ENCODE results near the gene CAMSAP1.

CAMSAP1 gene

GRCh38 chr9:135830496-135830895 lies 76.8 kb downstream of the CAMSAP1 start:
- no peak overlapping the region for H3K27ac ChIP-seq (ENCODE audit: low read depth, low read length, poor library complexity, severe bottlenecking)
- H3K79me2 ChIP-seq (ENCODE audit: insufficient read depth, low read length), result no peaks in the 10 kb centered on the region
- no peaks in the 10 kb centered on the region for H3K9me2 ChIP-seq (ENCODE audit: low read depth, low read length)
- no peaks in the 10 kb centered on the region for H3K27me3 ChIP-seq (ENCODE audit: insufficient read depth, low read length)
- H3K36me3 ChIP-seq (ENCODE audit: insufficient read depth, low read length), result 0 out of 2 replicates have a peak, but pooled peaks cover 3% of the 10 kb centered on the region
- TF ChIP-seq CTCF (IDR thresholded peaks at IDR 0.05; ENCODE audit: low read length), result no peak
- no peak for TF ChIP-seq EZH2 (IDR thresholded peaks at IDR 0.05; ENCODE audit: borderline replicate concordance, low read length)
- H2AFZ ChIP-seq (ENCODE audit: low read length), result no peak overlapping the region
- no peak overlapping the region for H3K4me2 ChIP-seq (ENCODE audit: low read length)
- H3K4me1 ChIP-seq (ENCODE audit: insufficient read depth, low read length, severe bottlenecking), result no peaks in the 10 kb centered on the region
- H3K9ac ChIP-seq (ENCODE audit: low read length), result no peak overlapping the region
- H3F3A ChIP-seq (ENCODE audit: insufficient read depth, low read length), result no peaks in the 10 kb centered on the region
- no peak overlapping the region for H3K4me3 ChIP-seq (ENCODE audit: low read depth, low read length, poor library complexity, severe bottlenecking)
- H4K20me1 ChIP-seq (ENCODE audit: insufficient read depth, low read length), result no peaks in the 10 kb centered on the region
- no peaks in the 10 kb centered on the region for H3K9me3 ChIP-seq (ENCODE audit: low read length)

GRCh38 chr9:135828656-135829055 lies 78.7 kb downstream of the CAMSAP1 start:
- no peaks in the 10 kb centered on the region for H3K79me2 ChIP-seq (ENCODE audit: insufficient read depth, low read length)
- no peaks in the 10 kb centered on the region for H3K4me1 ChIP-seq (ENCODE audit: insufficient read depth, low read length, severe bottlenecking)
- no peak overlapping the region for H3K4me2 ChIP-seq (ENCODE audit: low read length)
- no peak for TF ChIP-seq EZH2 (IDR thresholded peaks at IDR 0.05; ENCODE audit: borderline replicate concordance, low read length)
- no peak for TF ChIP-seq CTCF (IDR thresholded peaks at IDR 0.05; ENCODE audit: low read length)
- no peak overlapping the region for H3K9ac ChIP-seq (ENCODE audit: low read length)
- H3K4me3 ChIP-seq (ENCODE audit: low read depth, low read length, poor library complexity, severe bottlenecking), result no peak overlapping the region
- no peak overlapping the region for H3K27ac ChIP-seq (ENCODE audit: low read depth, low read length, poor library complexity, severe bottlenecking)
- no peaks in the 10 kb centered on the region for H3K9me2 ChIP-seq (ENCODE audit: low read depth, low read length)
- no peaks in the 10 kb centered on the region for H3F3A ChIP-seq (ENCODE audit: insufficient read depth, low read length)
- H3K27me3 ChIP-seq (ENCODE audit: insufficient read depth, low read length), result no peaks in the 10 kb centered on the region
- no peaks in the 10 kb centered on the region for H3K9me3 ChIP-seq (ENCODE audit: low read length)
- peaks cover 10% of the 10 kb centered on the region; the same call in 1 of the 2 replicates for H3K36me3 ChIP-seq (ENCODE audit: insufficient read depth, low read length)
- H4K20me1 ChIP-seq (ENCODE audit: insufficient read depth, low read length), result no peaks in the 10 kb centered on the region
- H2AFZ ChIP-seq (ENCODE audit: low read length), result no peak overlapping the region

- H3K36me3 ChIP-seq (ENCODE audit: insufficient read depth, low read length), result peaks cover 16% of the 10 kb centered on the region; the same call in 1 of the 2 replicates
- H3K4me3 ChIP-seq (ENCODE audit: low read depth, low read length, poor library complexity, severe bottlenecking), result no peak overlapping the region
- H3K9ac ChIP-seq (ENCODE audit: low read length), result no peak overlapping the region
- TF ChIP-seq EZH2 (IDR thresholded peaks at IDR 0.05; ENCODE audit: borderline replicate concordance, low read length), result no peak
- TF ChIP-seq CTCF (IDR thresholded peaks at IDR 0.05; ENCODE audit: low read length), result no peak
- no peaks in the 10 kb centered on the region for H4K20me1 ChIP-seq (ENCODE audit: insufficient read depth, low read length)
- no peaks in the 10 kb centered on the region for H3K9me3 ChIP-seq (ENCODE audit: low read length)
- H3K27me3 ChIP-seq (ENCODE audit: insufficient read depth, low read length), result no peaks in the 10 kb centered on the region
- H3K9me2 ChIP-seq (ENCODE audit: low read depth, low read length), result no peaks in the 10 kb centered on the region
- H3F3A ChIP-seq (ENCODE audit: insufficient read depth, low read length), result no peaks in the 10 kb centered on the region
- no peak overlapping the region for H3K4me2 ChIP-seq (ENCODE audit: low read length)
- H3K27ac ChIP-seq (ENCODE audit: low read depth, low read length, poor library complexity, severe bottlenecking), result no peak overlapping the region
- H2AFZ ChIP-seq (ENCODE audit: low read length), result no peak overlapping the region
- H3K4me1 ChIP-seq (ENCODE audit: insufficient read depth, low read length, severe bottlenecking), result no peaks in the 10 kb centered on the region
- H3K79me2 ChIP-seq (ENCODE audit: insufficient read depth, low read length), result no peaks in the 10 kb centered on the region
Measured at GRCh38 chr9:135827866-135828580, 79.3 kb downstream of the CAMSAP1 start.
